ENCODE data around the gene FADS3.

Gene FADS3

DNA sequence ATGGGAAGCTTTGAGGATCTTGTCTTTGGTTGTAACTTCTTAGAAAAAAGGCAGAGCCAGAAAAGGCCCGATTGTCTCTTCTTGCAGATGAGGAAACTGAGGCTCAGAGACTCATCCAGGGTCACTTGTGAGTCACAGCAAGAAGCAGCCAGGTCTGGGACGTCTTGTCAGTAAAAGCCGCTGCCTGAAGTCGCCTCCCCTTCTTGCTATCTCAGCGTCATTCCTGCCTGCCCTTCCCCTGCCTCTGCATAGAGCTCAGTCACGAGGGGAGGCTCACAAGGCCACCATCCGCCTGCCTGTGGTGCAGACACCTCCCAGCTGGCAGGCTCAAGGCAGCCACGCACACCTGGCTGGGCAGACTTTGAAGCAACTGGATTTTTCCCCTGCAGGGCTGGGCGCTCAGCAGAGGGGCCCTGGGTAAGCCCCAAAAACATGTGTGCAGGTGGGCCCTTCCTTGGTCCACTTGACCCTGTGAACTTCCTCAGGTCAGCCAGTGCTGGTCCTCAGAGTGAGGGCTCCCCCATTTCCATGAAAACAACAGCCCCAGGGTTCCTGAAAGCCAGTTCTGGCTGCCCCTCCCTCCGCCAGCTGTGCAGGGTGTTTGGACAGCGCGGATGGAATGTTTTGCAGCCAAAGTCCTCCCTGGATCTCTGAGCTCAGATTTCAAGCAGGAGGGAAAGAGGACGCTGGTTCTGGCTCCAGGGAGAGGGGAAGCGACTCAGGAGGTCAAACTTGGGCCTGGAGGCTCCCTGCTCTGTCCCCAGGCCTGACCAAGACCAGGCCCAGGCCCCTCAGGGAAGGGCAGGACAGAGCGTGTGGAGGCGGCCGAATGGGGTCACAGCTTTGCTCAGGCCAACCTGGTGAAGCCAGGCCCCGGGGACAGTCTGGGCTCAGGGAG lies 32.1 kb upstream of the FADS3 start:
- TF ChIP-seq SPI1 (IDR thresholded peaks at IDR 0.05; ENCODE audit: low read depth, low read length) (no peak), POLR2A (IDR thresholded peaks at IDR 0.05; ENCODE audit: low read depth, low read length) (no peak), POLR2AphosphoS5 (IDR thresholded peaks at IDR 0.05; ENCODE audit: low read depth, low read length) (no peak), PAX5 (IDR thresholded peaks at IDR 0.05; ENCODE audit: insufficient read depth, low read length, severe bottlenecking) (no peak), POU2F2 (IDR thresholded peaks at IDR 0.05; ENCODE audit: low read depth, low read length) (no peak), TAF1 (IDR thresholded peaks at IDR 0.05; ENCODE audit: low read depth, low read length) (no peak)
- no peak for FAIRE-seq
- DNase-seq (ENCODE audit: insufficient read length, low spot score), result no peak

DNA sequence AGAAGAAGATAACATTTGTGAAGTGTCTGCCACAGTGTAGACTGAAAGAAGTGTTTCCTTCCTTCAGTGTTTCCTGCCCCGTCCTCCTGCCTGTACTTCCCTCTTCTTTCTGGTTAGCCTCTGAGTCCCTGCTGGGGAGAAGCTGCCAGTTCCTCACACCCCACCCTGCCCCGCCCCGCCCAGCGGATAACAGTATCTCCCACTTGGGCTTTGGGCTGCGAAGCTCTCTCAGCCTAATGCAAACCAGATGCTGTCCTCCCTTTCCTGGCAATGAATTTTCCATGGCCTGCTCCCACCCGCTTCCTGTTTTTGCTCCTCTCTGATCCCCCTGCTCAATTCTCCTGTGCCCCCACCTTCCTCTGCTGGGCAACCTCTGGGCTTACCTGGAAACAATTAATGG lies 31.2 kb upstream of the FADS3 start:
- no peak for TF ChIP-seq TAF1 (IDR thresholded peaks at IDR 0.05; ENCODE audit: low read depth, low read length)
- no peak for TF ChIP-seq PAX5 (IDR thresholded peaks at IDR 0.05; ENCODE audit: insufficient read depth, low read length, severe bottlenecking)
- TF ChIP-seq POLR2A (IDR thresholded peaks at IDR 0.05; ENCODE audit: low read depth, low read length), result no peak
- TF ChIP-seq POU2F2 (IDR thresholded peaks at IDR 0.05; ENCODE audit: low read depth, low read length), result no peak
- TF ChIP-seq SPI1 (IDR thresholded peaks at IDR 0.05; ENCODE audit: low read depth, low read length), result no peak
- TF ChIP-seq POLR2AphosphoS5 (IDR thresholded peaks at IDR 0.05; ENCODE audit: low read depth, low read length), result no peak
- no peak for DNase-seq (ENCODE audit: insufficient read length, low spot score)
- FAIRE-seq, result no peak

DNA sequence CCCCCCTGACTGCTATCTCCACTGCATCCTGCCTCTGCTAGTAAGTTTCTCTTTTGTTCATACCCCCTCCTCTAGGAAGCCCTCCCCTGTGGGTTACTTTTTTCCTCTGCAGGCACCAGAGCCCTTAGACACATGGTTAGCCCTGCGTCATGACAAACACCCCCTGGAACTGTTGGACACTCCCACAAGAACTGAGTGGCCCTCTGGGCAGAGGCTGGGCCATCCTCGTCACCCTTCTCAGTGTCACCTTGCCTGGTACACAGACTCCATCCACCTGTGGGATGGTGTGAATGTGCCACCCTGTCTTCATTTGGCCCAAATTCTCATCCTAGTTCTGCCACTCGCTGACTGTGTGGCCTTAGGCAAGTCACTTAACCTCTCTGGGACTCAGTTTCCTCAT lies 30.1 kb upstream of the FADS3 start:
- DNase-seq (ENCODE audit: insufficient read length, low spot score), result no peak
- no peak for TF ChIP-seq POLR2A (IDR thresholded peaks at IDR 0.05; ENCODE audit: low read depth, low read length)
- TF ChIP-seq SPI1 (IDR thresholded peaks at IDR 0.05; ENCODE audit: low read depth, low read length), result no peak
- TF ChIP-seq PAX5 (IDR thresholded peaks at IDR 0.05; ENCODE audit: insufficient read depth, low read length, severe bottlenecking), result no peak
- TF ChIP-seq TAF1 (IDR thresholded peaks at IDR 0.05; ENCODE audit: low read depth, low read length), result no peak
- TF ChIP-seq POU2F2 (IDR thresholded peaks at IDR 0.05; ENCODE audit: low read depth, low read length), result no peak
- no peak for TF ChIP-seq POLR2AphosphoS5 (IDR thresholded peaks at IDR 0.05; ENCODE audit: low read depth, low read length)
- FAIRE-seq, result no peak

DNA sequence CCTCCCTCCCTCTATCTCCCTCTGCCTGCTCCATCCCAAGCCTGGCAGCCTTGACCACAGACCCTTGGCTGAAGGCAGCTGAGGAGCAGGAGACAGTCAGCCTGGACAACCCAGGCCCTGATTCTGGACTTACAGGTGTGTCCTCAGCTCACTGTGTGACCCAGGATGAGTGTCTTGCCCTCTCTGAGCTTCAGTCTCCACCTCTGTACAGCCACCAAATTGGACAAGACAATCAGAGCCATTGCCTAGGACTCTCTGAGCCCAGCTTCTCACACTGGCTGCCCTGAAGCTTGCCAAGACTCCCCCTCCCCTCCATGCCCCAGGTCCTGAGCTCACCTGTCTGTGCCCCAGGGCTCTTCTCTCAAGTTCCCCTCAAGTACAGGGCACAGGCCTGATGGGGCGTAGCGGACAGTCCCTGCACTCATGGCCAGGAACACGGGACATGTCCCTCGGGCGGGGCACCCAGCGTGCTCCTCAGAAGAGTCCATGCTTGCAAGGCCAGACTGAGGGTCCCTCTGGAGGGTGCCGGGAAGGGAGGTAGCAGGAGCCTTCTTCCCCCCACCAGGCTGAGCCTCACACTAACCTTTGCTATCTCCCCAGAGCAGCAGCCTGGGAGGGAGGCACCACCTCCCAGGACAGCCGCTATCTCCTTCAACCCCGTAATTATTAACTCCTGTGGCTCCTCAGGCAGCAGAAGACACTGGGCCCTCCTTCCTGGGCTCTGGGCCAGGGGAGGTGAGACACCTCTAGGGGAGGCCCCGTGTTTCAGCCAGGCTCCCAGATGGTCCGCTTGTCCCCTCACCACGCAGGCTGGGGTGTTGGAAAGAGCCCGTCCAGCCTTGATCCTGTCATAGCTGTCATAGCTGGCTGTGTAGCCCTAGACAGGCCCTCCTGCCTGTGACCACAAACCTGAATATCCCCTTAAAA lies 28.6 kb upstream of the FADS3 start:
- TF ChIP-seq POU2F2 (IDR thresholded peaks at IDR 0.05; ENCODE audit: low read depth, low read length) (no peak), PAX5 (IDR thresholded peaks at IDR 0.05; ENCODE audit: insufficient read depth, low read length, severe bottlenecking) (no peak), SPI1 (IDR thresholded peaks at IDR 0.05; ENCODE audit: low read depth, low read length) (no peak), TAF1 (IDR thresholded peaks at IDR 0.05; ENCODE audit: low read depth, low read length) (no peak), POLR2AphosphoS5 (IDR thresholded peaks at IDR 0.05; ENCODE audit: low read depth, low read length) (no peak), POLR2A (IDR thresholded peaks at IDR 0.05; ENCODE audit: low read depth, low read length) (no peak)
- FAIRE-seq (no peak), DNase-seq (ENCODE audit: insufficient read length, low spot score) (no peak)

DNA sequence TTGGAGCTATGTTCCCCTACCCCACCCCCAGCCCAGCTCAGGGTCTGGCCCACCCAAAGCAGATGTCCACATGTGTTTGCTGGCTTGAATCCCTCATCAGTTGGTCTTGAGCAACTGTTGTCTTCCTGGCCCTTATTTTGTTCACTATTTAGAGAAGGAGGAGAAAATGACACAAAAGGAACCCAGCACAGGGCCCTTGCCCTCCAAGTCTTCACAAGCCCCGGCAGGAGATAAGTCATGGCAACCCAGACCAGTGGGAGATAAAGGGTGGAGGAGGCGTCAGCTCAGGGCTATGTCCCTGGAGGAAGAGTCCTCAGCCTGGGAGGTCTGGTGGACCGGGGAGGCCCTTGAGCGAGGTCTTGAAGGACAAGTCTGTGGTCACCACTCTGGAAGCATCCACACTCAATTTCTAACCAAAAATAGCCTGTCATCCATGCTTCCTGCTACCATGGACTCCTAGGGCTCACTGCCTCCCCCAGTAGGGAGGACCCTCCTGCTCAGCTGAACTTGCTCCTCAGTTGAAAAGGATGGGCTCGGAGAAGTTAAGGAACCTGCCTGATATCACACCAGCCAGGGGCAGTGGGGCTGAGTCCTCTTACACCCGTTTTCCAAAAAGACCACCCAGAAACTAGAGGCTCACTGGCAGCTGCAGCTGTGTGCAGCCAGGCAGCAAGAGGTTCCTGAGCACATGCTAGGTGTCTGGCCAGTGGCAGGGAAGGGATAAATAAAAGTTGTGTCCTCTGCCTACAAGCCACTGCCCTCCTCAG lies 27.8 kb upstream of the FADS3 start:
- TF ChIP-seq POU2F2 (IDR thresholded peaks at IDR 0.05; ENCODE audit: low read depth, low read length) (no peak), POLR2A (IDR thresholded peaks at IDR 0.05; ENCODE audit: low read depth, low read length) (no peak), TAF1 (IDR thresholded peaks at IDR 0.05; ENCODE audit: low read depth, low read length) (no peak), PAX5 (IDR thresholded peaks at IDR 0.05; ENCODE audit: insufficient read depth, low read length, severe bottlenecking) (no peak), SPI1 (IDR thresholded peaks at IDR 0.05; ENCODE audit: low read depth, low read length) (no peak), POLR2AphosphoS5 (IDR thresholded peaks at IDR 0.05; ENCODE audit: low read depth, low read length) (no peak)
- FAIRE-seq, result no peak
- no peak for DNase-seq (ENCODE audit: insufficient read length, low spot score)

DNA sequence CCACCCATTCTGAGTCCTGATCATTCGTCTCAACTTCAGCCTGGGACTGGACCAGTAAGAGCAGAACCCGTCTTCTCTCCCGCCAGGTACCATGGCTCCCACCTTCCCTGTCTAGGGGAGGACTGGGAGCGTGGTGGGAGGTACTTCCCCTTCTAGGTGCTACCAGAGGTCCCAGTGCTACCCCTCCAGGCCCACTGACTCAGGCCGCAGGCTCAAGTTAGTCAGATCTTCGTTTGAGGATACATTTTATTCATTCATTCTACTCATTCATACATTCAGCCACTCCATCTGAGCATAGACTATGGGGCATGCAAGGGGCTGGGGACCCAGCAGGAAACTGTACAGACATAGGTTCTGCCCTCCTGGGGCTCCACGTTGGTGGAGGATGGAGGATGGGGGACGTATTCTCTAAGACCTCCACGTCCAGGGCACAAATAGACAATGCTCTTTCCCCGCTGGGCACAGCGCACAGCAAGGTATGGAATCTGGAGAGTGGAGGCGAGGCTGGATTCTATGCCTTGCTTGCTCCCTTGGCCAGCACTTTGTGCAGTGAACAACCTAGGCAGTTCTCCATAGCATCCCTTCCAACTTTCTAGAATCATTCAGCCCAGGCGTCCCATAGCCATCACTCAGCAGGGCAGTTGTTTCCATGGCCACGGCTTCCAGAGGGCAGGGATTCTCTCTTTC lies 27.0 kb upstream of the FADS3 start:
- TF ChIP-seq POLR2A (IDR thresholded peaks at IDR 0.05; ENCODE audit: low read depth, low read length) (no peak), POLR2AphosphoS5 (IDR thresholded peaks at IDR 0.05; ENCODE audit: low read depth, low read length) (no peak), TAF1 (IDR thresholded peaks at IDR 0.05; ENCODE audit: low read depth, low read length) (no peak)

DNA sequence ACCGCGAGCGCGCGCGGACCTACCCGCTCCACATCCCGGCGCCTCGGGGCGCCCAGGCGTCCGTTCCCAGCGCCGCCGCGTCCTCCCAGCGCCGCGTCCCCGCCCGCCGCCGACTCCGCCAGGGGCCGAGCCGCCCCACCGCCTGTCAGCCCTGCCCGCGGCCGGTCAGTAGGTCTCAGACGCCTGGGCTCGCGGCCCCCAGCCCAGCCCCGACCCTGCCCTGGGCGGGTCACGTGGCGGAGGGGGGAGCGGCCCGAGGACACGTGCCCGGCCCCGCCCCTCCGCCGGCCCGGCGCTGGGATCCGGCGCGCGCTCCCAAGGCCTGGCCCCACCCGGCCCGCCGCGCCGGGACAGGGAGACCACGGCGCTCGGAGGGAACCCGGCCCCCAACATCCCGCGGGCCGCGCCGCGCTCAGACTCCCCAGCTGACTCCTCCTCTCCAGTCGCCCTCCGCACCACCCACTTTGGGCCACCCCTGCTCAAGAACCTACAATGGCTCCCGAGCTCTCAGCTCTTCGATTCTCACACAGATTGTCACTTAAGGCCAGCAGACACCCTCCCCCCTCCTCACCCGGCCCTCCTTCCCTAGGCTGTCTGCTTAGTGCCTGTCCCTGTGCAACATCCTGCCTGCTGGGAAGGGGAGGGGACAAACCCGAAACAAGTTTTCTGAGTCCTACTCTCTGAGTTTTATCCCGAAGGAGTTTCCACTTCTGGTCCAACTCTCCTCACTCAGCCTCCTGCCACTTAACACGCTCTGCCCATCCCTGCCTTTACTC lies 26.2 kb upstream of the FADS3 start, which contains the start of gene RAB3IL1:
Gene RAB3IL1 (minus strand): TSS at position 233 of the 776 bp plus-strand sequence. CDS start 199 bp downstream, at position 34.
- peak; percentile 41 for DNase-seq (ENCODE audit: insufficient read length, low spot score)
- TF ChIP-seq SPI1 (IDR thresholded peaks at IDR 0.05; ENCODE audit: low read depth, low read length), result no peak
- TF ChIP-seq POU2F2 (IDR thresholded peaks at IDR 0.05; ENCODE audit: low read depth, low read length), result no peak
- no peak for TF ChIP-seq TAF1 (IDR thresholded peaks at IDR 0.05; ENCODE audit: low read depth, low read length)
- TF ChIP-seq POLR2A (IDR thresholded peaks at IDR 0.05; ENCODE audit: low read depth, low read length), result no peak
- TF ChIP-seq POLR2AphosphoS5 (IDR thresholded peaks at IDR 0.05; ENCODE audit: low read depth, low read length), result no peak
- no peak for TF ChIP-seq PAX5 (IDR thresholded peaks at IDR 0.05; ENCODE audit: insufficient read depth, low read length, severe bottlenecking)
- no peak for FAIRE-seq

More for the DNA sequence above, 27.0 kb upstream of the FADS3 start:
- peak; percentile 9 for DNase-seq (ENCODE audit: insufficient read length, low spot score)
- no peak for FAIRE-seq
